Measurements from ENCODE around the gene ZBTB44.
"Not testable (repeated sequence)": the region's sequence is repeated elsewhere in the genome, so short reads cannot be mapped to it uniquely, and the experiment has no call there.

The ZBTB44 gene

GRCh38 chr11:130314750-130315285 is at the start of gene ZBTB44:
TSS of gene ZBTB44 (minus strand) at chr11:130314917. CDS start at chr11:130261873, 53,044 bp downstream.
- Histone ChIP-seq H3K4me1 (ENCODE audit: control insufficient read depth in 1 of 2, insufficient read depth in 2 of 2, low read length in 2 of 2) (peaks cover 11 to 32% of the 10 kb centered on the region in 2 donors), H3K4me3 (ENCODE audit: low read depth in 1 of 2, low read length in 2 of 2) (peak within 1 kb of the TSS; percentile 67 to 73), H3K27ac (ENCODE audit: low read length) (peak within 1 kb of the TSS; percentile 84), H3K27me3 (ENCODE audit: low read depth, low read length) (no peaks in the 10 kb centered on the region), H3K9me3 (ENCODE audit: control insufficient read depth in 1 of 2, low read length in 2 of 2) (peaks cover 0 to 2% of the 10 kb centered on the region in 2 donors), H3K36me3 (ENCODE audit: control insufficient read depth in 1 of 2, insufficient read depth in 2 of 2, low read length in 2 of 2) (no peaks in the 10 kb centered on the region)

GRCh38 chr11:130359419-130359818 is 44.7 kb upstream of the ZBTB44 start:
- Histone ChIP-seq H3K27me3 (ENCODE audit: low read depth, low read length) (no peaks in the 10 kb centered on the region), H3K4me1 (ENCODE audit: control insufficient read depth in 1 of 2, insufficient read depth in 2 of 2, low read length in 2 of 2) (no peaks in the 10 kb centered on the region)

GRCh38 chr11:130358398-130358797 is 43.7 kb upstream of the ZBTB44 start:
- no peaks in the 10 kb centered on the region for H3K4me1 ChIP-seq (ENCODE audit: control insufficient read depth in 1 of 2, insufficient read depth in 2 of 2, low read length in 2 of 2)
- no peaks in the 10 kb centered on the region for H3K27me3 ChIP-seq (ENCODE audit: low read depth, low read length)
- H3K36me3 ChIP-seq (ENCODE audit: control insufficient read depth in 1 of 2, insufficient read depth in 2 of 2, low read length in 2 of 2), result no peaks in the 10 kb centered on the region
- no peak overlapping the region for H3K4me3 ChIP-seq (ENCODE audit: low read depth in 1 of 2, low read length in 2 of 2)
- H3K9me3 ChIP-seq (ENCODE audit: control insufficient read depth in 1 of 2, low read length in 2 of 2), result peaks cover 0 to 16% of the 10 kb centered on the region in 2 donors
- H3K27ac ChIP-seq (ENCODE audit: low read length), result no peak overlapping the region

More at GRCh38 chr11:130359419-130359818, 44.7 kb upstream of the ZBTB44 start:
- H3K27ac ChIP-seq (ENCODE audit: low read length), result no peak overlapping the region
- H3K36me3 ChIP-seq (ENCODE audit: control insufficient read depth in 1 of 2, insufficient read depth in 2 of 2, low read length in 2 of 2), result no peaks in the 10 kb centered on the region
- peaks cover 0 to 9% of the 10 kb centered on the region in 2 donors for H3K9me3 ChIP-seq (ENCODE audit: control insufficient read depth in 1 of 2, low read length in 2 of 2)
- H3K4me3 ChIP-seq (ENCODE audit: low read depth in 1 of 2, low read length in 2 of 2), result no peak overlapping the region

GRCh38 chr11:130347261-130347660 is 32.5 kb upstream of the ZBTB44 start:
- no peaks in the 10 kb centered on the region for H3K36me3 ChIP-seq (ENCODE audit: control insufficient read depth in 1 of 2, insufficient read depth in 2 of 2, low read length in 2 of 2)
- no peaks in the 10 kb centered on the region for H3K4me1 ChIP-seq (ENCODE audit: control insufficient read depth in 1 of 2, insufficient read depth in 2 of 2, low read length in 2 of 2)
- no peak overlapping the region for H3K27ac ChIP-seq (ENCODE audit: low read length)
- H3K27me3 ChIP-seq (ENCODE audit: low read depth, low read length), result no peaks in the 10 kb centered on the region
- H3K9me3 ChIP-seq (ENCODE audit: control insufficient read depth in 1 of 2, low read length in 2 of 2), result no peaks in the 10 kb centered on the region
- H3K4me3 ChIP-seq (ENCODE audit: low read depth in 1 of 2, low read length in 2 of 2), result no peak overlapping the region

- Histone ChIP-seq H3K36me3 (ENCODE audit: control insufficient read depth in 1 of 2, insufficient read depth in 2 of 2, low read length in 2 of 2) (no peaks in the 10 kb centered on the region), H3K27ac (ENCODE audit: low read length) (no peak overlapping the region), H3K4me3 (ENCODE audit: low read depth in 1 of 2, low read length in 2 of 2) (no peak overlapping the region), H3K4me1 (ENCODE audit: control insufficient read depth in 1 of 2, insufficient read depth in 2 of 2, low read length in 2 of 2) (no peaks in the 10 kb centered on the region), H3K9me3 (ENCODE audit: control insufficient read depth in 1 of 2, low read length in 2 of 2) (peaks cover 6 to 8% of the 10 kb centered on the region in 2 donors), H3K27me3 (ENCODE audit: low read depth, low read length) (no peaks in the 10 kb centered on the region)
Measured at GRCh38 chr11:130344841-130345240, 30.1 kb upstream of the ZBTB44 start.

GRCh38 chr11:130340671-130341319 is 26.1 kb upstream of the ZBTB44 start:
- H3K27me3 ChIP-seq (ENCODE audit: low read depth, low read length), result no peaks in the 10 kb centered on the region
- H3K4me3 ChIP-seq (ENCODE audit: low read depth in 1 of 2, low read length in 2 of 2), result no peak overlapping the region
- no peak overlapping the region for H3K27ac ChIP-seq (ENCODE audit: low read length)
- peaks cover 6 to 8% of the 10 kb centered on the region in 2 donors for H3K9me3 ChIP-seq (ENCODE audit: control insufficient read depth in 1 of 2, low read length in 2 of 2)
- no peaks in the 10 kb centered on the region for H3K4me1 ChIP-seq (ENCODE audit: control insufficient read depth in 1 of 2, insufficient read depth in 2 of 2, low read length in 2 of 2)
- no peaks in the 10 kb centered on the region for H3K36me3 ChIP-seq (ENCODE audit: control insufficient read depth in 1 of 2, insufficient read depth in 2 of 2, low read length in 2 of 2)

- Histone ChIP-seq H3K4me1 (ENCODE audit: control insufficient read depth in 1 of 2, insufficient read depth in 2 of 2, low read length in 2 of 2) (no peaks in the 10 kb centered on the region), H3K27me3 (ENCODE audit: low read depth, low read length) (no peaks in the 10 kb centered on the region), H3K36me3 (ENCODE audit: control insufficient read depth in 1 of 2, insufficient read depth in 2 of 2, low read length in 2 of 2) (no peaks in the 10 kb centered on the region), H3K9me3 (ENCODE audit: control insufficient read depth in 1 of 2, low read length in 2 of 2) (peaks cover 6 to 8% of the 10 kb centered on the region in 2 donors), H3K4me3 (ENCODE audit: low read depth in 1 of 2, low read length in 2 of 2) (no peak overlapping the region), H3K27ac (ENCODE audit: low read length) (no peak overlapping the region)
Measured at GRCh38 chr11:130338667-130339066, 23.9 kb upstream of the ZBTB44 start.

GRCh38 chr11:130337281-130338089 is 22.8 kb upstream of the ZBTB44 start:
- no peak overlapping the region for H3K4me3 ChIP-seq (ENCODE audit: low read depth in 1 of 2, low read length in 2 of 2)
- H3K27ac ChIP-seq (ENCODE audit: low read length), result no peak overlapping the region
- no peaks in the 10 kb centered on the region for H3K36me3 ChIP-seq (ENCODE audit: control insufficient read depth in 1 of 2, insufficient read depth in 2 of 2, low read length in 2 of 2)
- no peaks in the 10 kb centered on the region for H3K4me1 ChIP-seq (ENCODE audit: control insufficient read depth in 1 of 2, insufficient read depth in 2 of 2, low read length in 2 of 2)
- H3K9me3 ChIP-seq (ENCODE audit: control insufficient read depth in 1 of 2, low read length in 2 of 2), result peaks cover 6 to 8% of the 10 kb centered on the region in 2 donors
- no peaks in the 10 kb centered on the region for H3K27me3 ChIP-seq (ENCODE audit: low read depth, low read length)

GRCh38 chr11:130331397-130331796 is 16.7 kb upstream of the ZBTB44 start:
- H3K4me3 ChIP-seq (ENCODE audit: low read depth in 1 of 2, low read length in 2 of 2); H3K36me3 ChIP-seq (ENCODE audit: control insufficient read depth in 1 of 2, insufficient read depth in 2 of 2, low read length in 2 of 2); H3K4me1 ChIP-seq (ENCODE audit: control insufficient read depth in 1 of 2, insufficient read depth in 2 of 2, low read length in 2 of 2); H3K27ac ChIP-seq (ENCODE audit: low read length); H3K27me3 ChIP-seq (ENCODE audit: low read depth, low read length); H3K9me3 ChIP-seq (ENCODE audit: control insufficient read depth in 1 of 2, low read length in 2 of 2): not testable (repeated sequence)

- H3K36me3 ChIP-seq (ENCODE audit: control insufficient read depth in 1 of 2, insufficient read depth in 2 of 2, low read length in 2 of 2), result no peaks in the 10 kb centered on the region
- H3K4me3 ChIP-seq (ENCODE audit: low read depth in 1 of 2, low read length in 2 of 2), result no peak overlapping the region
- no peak overlapping the region for H3K27ac ChIP-seq (ENCODE audit: low read length)
- no peaks in the 10 kb centered on the region for H3K4me1 ChIP-seq (ENCODE audit: control insufficient read depth in 1 of 2, insufficient read depth in 2 of 2, low read length in 2 of 2)
- no peaks in the 10 kb centered on the region for H3K9me3 ChIP-seq (ENCODE audit: control insufficient read depth in 1 of 2, low read length in 2 of 2)
- H3K27me3 ChIP-seq (ENCODE audit: low read depth, low read length), result no peaks in the 10 kb centered on the region
Measured at GRCh38 chr11:130330101-130330684, 15.5 kb upstream of the ZBTB44 start.

GRCh38 chr11:130328420-130328819 is 13.7 kb upstream of the ZBTB44 start:
- H3K4me1 ChIP-seq (ENCODE audit: control insufficient read depth in 1 of 2, insufficient read depth in 2 of 2, low read length in 2 of 2), result no peaks in the 10 kb centered on the region
- no peak overlapping the region for H3K4me3 ChIP-seq (ENCODE audit: low read depth in 1 of 2, low read length in 2 of 2)
- H3K9me3 ChIP-seq (ENCODE audit: control insufficient read depth in 1 of 2, low read length in 2 of 2), result no peaks in the 10 kb centered on the region
- H3K27me3 ChIP-seq (ENCODE audit: low read depth, low read length), result no peaks in the 10 kb centered on the region
- no peak overlapping the region for H3K27ac ChIP-seq (ENCODE audit: low read length)
- H3K36me3 ChIP-seq (ENCODE audit: control insufficient read depth in 1 of 2, insufficient read depth in 2 of 2, low read length in 2 of 2), result no peaks in the 10 kb centered on the region
